Hindlimb muscle (tissue), 1 donor: ENCODE measurements around the gene IL1RAPL1. TPM values are rescaled to one million over a fixed set of nuclear protein-coding genes. Genes with fewer than 3 reads are reported as not detected.
A peak's percentile ranks its signal among the peaks of the same experiment; 100 is the strongest.

Experiments used
- DNase-seq: peaks from one replicate; pipeline ENCODE4 v3.0.0-alpha.2; 2013
- polyA plus RNA-seq: library from polyadenylated mRNA; unstranded; fragments of 120-200 nt; gene quantifications from one replicate; pipeline ENCODE4 v1.2.1, GENCODE V29; 2013; ENCODE audit not compliant: insufficient read length

The IL1RAPL1 gene
- polyA plus RNA-seq, 1 donor: 1.6 TPM

- DNase-seq: no peak
Measured at GRCh38 chrX:29136904-29137303, 549.7 kb downstream of the IL1RAPL1 start.

- no peak for DNase-seq
Measured at GRCh38 chrX:29138003-29138402, 550.8 kb downstream of the IL1RAPL1 start.

GRCh38 chrX:29143356-29143755 lies 556.1 kb downstream of the IL1RAPL1 start:
- no peak for DNase-seq

- DNase-seq: no peak
Measured at GRCh38 chrX:29143756-29144155, 556.5 kb downstream of the IL1RAPL1 start.

DNA sequence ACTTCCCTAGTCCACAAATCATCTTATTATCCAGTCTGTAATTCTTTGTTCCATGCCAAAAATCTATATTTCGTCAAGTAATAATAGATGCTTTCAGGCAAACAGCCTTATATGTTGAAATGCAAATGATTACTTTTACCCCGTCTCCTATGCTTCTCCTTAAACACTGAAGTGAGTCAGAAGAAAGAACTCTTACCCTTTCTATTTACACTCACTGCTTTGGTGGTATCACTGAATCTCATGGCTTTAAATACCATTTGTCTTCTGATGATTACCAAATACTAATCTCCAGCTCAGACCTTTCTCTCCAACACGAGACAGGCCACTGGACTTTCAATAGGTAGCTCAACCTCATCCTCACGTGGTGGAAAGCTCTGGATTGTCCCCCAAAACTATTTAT lies 558.1 kb downstream of the IL1RAPL1 start:
- DNase-seq: no peak

DNA sequence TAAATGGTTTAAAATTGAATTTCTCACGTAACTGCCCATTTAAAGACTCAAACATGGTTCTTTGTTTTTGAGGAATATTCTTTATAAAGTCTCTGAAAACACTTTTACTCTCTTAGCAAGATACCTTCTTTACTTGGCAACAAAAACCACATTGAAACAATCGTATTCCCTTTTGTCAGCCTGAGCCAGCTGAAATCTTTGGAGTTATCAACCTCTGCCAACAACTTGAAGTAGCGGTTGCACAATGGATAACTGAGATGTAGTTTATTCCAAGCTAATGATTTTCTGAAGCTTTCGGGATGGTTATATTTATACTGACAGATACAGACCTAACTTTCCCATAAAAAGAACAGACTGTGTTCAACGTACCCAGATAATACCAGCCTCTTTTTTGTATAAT lies 561.3 kb downstream of the IL1RAPL1 start:
- DNase-seq: no peak

- DNase-seq: no peak
Measured at GRCh38 chrX:29155286-29155685, 568.0 kb downstream of the IL1RAPL1 start.

GRCh38 chrX:29172880-29173279 lies 585.6 kb downstream of the IL1RAPL1 start:
- no peak for DNase-seq

DNA sequence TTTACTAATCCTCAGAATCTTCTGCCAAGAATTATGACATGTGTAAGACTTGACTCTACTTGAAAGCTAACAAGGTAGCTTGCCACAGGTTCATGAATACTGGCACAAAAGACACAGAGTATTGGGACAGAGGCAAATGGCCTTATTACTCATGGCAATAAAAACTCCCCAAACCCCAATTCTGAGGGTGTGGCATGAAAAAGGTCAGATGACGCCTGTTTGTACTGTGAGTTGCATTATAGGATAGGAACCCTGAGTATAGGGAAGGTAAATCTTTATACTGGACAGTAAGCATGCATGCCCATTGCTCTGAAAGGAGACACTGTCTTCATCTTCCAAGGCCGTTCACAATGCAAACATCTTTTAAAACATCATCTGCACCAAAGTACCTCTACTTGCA lies 600.0 kb downstream of the IL1RAPL1 start:
- no peak for DNase-seq

DNA sequence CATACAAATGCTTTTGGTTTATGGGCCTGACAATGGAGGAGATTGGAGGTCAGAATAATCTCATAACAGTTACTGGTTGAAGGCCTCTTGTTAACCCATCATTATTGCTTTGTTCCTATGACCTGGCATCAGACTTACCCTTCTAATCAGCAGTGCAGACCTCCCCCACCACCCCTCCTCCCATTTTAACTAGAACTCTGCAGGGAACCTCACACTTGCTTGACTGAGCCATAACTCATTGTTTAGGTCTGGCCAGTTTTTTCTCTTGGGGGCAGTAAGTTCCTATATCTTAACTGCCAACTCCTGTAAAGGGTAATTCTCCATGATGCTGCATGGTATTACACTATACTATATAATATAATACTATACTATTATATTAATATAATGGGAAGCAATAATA lies 609.3 kb downstream of the IL1RAPL1 start:
- DNase-seq: no peak

DNA sequence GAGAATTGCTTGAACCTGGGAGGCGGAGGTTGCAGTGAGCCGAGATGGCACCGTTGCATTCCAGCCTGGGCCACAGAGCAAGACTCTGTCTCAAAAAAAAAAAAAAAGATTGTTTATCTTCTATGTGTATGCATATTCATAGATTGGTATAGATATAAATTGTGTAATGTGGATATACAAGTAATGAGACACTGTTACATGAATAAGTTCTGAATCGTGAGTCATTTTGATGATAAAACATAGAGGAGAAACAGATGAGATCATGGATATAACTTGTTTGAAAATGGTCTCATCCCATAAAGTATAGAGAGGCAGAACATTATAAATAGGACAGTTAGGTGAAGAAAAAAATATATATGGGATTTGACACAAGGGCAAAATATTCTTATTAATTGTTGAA lies 628.0 kb downstream of the IL1RAPL1 start:
- DNase-seq: no peak

DNA sequence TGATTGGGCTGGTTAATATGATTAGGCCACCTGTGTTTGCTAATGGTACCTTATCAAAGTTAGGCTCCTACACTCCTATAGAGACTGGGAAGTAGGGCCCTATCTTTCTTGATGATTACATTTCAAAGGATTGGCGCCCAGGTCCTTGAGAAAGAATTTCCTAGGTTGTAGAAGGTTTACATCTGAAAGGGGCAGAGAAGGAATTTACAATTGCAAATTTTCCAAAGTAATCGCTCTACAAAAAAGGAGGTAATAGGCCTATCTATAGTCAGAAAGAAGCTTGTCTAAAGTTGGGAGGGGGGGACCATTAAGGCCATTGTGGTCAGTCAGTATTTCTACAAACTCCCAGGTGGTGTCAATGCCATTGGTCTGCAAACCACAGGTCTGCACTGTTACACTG lies 638.4 kb downstream of the IL1RAPL1 start:
- DNase-seq: no peak

DNA sequence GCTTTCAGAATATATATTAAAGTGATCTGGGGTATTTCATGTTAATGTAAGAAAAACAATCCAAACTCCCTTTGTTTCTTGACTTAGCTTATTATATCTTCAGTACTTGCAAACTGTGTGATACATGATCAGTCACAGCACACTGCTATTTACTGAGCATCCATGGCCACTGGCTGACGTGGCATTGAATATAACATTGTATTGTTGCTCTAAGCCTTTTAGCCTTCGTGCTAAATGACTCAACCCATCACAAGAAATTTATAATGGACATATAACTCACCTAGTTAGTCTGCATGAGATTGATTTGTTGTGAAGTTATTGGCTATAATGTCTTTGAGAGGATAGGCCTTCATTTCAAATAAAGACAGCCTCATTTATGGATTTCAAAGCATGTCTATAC lies 642.6 kb downstream of the IL1RAPL1 start:
- DNase-seq: no peak

- no peak for DNase-seq
Measured at GRCh38 chrX:29231800-29232199, 644.6 kb downstream of the IL1RAPL1 start.

GRCh38 chrX:29233592-29234183 lies 646.4 kb downstream of the IL1RAPL1 start:
- no peak for DNase-seq

DNA sequence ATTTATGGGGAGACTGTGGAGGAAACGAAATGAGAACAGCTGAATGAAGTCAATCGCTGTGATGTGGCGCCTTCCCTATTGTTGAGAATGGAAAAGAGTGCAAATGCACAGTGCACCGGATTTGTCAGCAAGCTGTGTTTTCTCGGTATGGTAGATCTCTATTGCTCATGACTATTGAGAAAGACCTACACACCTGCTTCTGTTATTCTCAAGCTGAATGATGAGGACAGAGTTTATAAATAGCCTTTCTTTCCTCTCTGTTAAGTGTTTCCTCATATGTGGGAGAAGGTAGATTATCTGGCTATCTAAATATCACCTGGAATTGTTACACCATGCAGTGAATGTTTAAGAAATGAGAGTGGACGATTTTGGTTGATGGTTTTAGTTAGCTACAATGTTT lies 650.7 kb downstream of the IL1RAPL1 start:
- no peak for DNase-seq

DNA sequence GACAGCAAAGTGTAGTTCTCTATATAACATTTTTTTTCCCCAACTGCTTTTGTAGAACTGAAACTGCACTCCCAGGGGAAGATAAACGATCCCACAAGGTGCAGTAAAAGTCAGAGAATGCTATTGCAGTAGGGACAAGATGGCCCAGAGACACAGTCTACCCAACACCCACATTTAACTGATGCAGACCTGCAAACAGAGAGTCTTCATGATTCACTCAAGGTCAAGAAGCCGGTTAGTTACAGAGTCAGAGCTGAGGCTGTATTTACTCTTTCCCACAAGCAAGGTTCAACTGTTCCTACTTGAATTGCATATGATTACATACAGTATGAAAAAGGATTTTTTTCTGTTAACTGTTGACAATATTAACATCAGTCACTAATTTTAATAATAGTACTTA lies 654.6 kb downstream of the IL1RAPL1 start:
- no peak for DNase-seq

- no peak for DNase-seq
Measured at GRCh38 chrX:29242856-29243255, 655.6 kb downstream of the IL1RAPL1 start.

DNA sequence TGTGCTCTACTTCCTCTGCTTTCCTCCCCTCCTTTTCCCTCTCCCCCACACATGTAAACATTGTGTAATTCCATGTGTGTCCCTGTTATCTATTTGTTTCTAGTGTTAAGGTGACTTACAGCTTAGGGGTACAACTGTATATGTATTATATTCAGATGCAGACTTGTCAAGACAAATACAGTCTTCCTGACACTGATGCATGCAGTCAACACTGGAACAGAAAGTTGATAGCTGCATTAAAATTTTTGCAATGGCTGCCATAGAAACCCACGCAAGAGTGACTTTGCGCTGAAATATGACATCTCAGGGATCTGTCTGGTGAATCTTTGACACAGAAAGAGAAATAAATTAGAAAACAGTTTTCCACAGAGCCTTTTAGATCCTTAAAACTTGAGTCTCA lies 656.7 kb downstream of the IL1RAPL1 start:
- no peak for DNase-seq

DNA sequence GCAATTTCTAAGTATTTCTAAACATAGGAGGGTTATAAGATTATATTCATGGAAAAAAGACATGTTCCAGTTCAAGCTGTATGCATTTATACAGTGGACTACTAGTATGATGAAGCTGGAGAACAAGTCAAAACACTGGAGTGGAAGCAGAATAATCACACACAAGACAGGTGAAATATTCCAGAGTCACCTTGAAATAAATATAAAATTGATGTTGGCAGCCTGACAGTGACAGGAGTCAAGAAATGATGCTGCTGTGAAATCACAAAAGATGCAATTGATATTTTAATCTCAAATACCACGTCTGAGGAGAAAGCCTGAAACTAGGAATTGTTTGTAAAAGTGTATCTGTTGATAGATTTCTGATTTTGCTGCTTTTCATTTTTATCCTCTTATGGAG lies 667.3 kb downstream of the IL1RAPL1 start:
- DNase-seq: no peak

GRCh38 chrX:29257521-29257920 lies 670.3 kb downstream of the IL1RAPL1 start:
- DNase-seq: peak; percentile 17

DNA sequence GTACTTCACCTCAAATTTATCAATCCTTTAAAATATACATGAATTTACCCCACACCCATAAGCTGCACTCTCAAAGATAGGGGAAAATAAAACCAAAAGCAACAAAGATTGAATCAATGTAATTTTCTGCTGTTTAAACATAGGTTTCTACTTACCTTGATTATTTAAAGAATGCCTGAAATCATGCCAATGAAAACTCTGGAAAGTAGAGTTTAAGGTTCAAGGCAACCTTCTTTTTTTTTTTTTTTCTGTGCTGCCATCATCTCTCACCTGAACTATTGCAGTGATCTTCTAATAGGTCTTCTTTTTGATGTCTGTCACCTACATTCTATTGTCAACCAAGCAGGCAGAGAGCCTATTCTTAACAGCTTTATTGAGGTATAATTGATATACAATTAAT lies 682.1 kb downstream of the IL1RAPL1 start:
- DNase-seq: no peak

DNA sequence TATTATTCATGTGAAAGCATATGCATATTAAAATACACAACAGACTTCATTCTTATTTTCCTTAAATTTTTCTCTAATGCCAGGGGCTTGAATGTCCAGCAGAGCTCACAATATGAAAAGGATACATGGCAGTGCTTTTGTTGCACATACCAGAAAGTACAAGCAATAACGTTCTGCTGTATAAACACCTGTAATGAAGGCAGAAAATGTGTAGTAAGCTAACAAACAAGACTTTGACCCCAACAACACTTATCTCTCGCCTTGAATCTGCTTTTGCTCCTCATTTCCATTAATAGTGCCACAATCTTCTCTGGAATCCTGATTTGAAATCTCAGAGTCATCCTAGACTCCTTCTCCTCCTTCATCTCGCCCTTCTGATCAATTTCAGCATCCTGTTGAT lies 687.3 kb downstream of the IL1RAPL1 start:
- no peak for DNase-seq

DNA sequence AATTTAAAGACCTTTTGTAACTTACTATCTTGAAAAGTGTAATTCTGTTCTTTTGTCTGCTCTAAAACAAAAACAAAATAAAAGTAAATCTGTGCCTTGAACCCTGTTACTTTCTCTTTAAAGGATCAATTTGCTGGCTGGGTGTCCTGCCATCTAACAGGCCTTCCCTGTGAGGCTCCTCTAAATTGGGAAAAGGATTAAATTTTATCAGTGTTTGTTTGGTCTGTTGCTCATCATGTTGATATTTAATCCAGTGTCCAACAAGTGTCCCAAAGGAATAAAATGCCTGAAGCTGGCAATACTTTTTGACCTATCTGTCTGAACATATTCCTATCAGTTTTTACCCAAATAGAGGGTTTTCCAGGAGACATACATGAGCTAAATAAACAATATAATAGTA lies 688.7 kb downstream of the IL1RAPL1 start:
- DNase-seq: no peak

DNA sequence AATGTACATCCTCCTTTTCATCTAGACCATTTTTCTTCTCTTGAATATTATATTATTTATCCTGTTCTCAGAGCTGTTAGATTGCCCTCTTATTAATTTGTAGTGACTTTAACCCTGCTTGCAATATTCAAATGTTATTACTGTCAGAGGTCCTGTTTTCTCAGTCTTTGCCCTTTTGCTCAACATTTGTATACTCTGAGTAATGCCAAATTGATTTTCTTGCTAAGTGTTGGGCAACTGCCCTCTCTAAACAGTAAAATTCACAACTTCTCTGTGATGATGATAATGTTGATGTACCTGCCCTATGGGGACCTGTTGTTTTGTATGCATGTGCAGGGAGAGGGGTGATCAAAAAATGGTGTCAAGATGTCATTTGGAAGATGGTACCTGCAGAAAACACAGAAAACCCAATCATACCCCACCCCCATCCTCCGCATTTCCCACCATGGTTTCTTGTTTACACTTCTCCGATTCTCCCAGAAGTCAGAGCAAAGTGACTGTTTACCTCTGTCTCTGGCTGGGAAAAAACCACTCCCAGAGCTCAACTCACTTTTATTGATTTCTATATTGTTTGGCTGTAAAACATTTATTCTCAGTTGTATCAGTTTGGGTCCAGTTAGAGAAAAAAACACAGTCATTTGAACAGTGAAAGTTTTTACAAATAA lies 694.0 kb downstream of the IL1RAPL1 start:
- no peak for DNase-seq
